GM23338 (cell line): ENCODE measurements around the gene GRID1. TPM values are rescaled to one million over a fixed set of nuclear protein-coding genes. Genes with fewer than 3 reads are reported as not detected.

Experiments
- ATAC-seq: fragments of 200-7000 bp; cut with Tn5 transposase; 3 replicates; pipeline ENCODE4 v1.9.1; 2020
- DNase-seq: peaks from one replicate; pipeline ENCODE4 v3.0.0-alpha.2; 2015; ENCODE audit warnings: low spot score
- H2AFZ ChIP-seq: fragments of 200-600 bp; sonication (generic); 2 replicates; pipeline ENCODE4 v1.8.0; 2016; ENCODE audit warnings: antibody characterized with exemption, mild to moderate bottlenecking, moderate library complexity
- H3F3A ChIP-seq: fragments of 200-600 bp; sonication (generic); replicated peaks from 2 replicates; pipeline ENCODE4 v1.8.0; 2017; ENCODE audit warnings: antibody characterized with exemption, mixed run types, low read depth
- H3K27ac ChIP-seq: fragments of 200-600 bp; sonication (generic); 2 replicates; pipeline ENCODE4 v1.6.1; 2016; ENCODE audit warnings: low read depth
- H3K27me3 ChIP-seq: fragments of 200-600 bp; sonication (generic); 2 replicates; pipeline ENCODE4 v1.8.0; 2016; ENCODE audit warnings: mild to moderate bottlenecking, mixed run types, moderate library complexity; ENCODE audit not compliant: insufficient read depth
- H3K36me3 ChIP-seq: fragments of 200-600 bp; sonication (generic); 2 replicates; pipeline ENCODE4 v1.8.0; 2016; ENCODE audit warnings: mild to moderate bottlenecking; ENCODE audit not compliant: insufficient read depth
- H3K4me1 ChIP-seq: fragments of 200-600 bp; sonication (generic); 2 replicates; pipeline ENCODE4 v1.8.0; 2016; ENCODE audit warnings: mild to moderate bottlenecking, moderate library complexity; ENCODE audit not compliant: insufficient read depth
- H3K4me2 ChIP-seq: fragments of 200-600 bp; sonication (generic); 2 replicates; pipeline ENCODE4 v1.7.1; 2017; ENCODE audit warnings: mixed run types
- H3K4me3 ChIP-seq: fragments of 200-600 bp; sonication (generic); 2 replicates; pipeline ENCODE4 v1.6.1; 2016; ENCODE audit warnings: mixed run types
- H3K79me2 ChIP-seq: fragments of 200-600 bp; sonication (generic); replicated peaks from 2 replicates; pipeline ENCODE4 v1.8.0; 2017; ENCODE audit warnings: mild to moderate bottlenecking; ENCODE audit not compliant: insufficient read depth
- H3K9me2 ChIP-seq: fragments of 200-600 bp; sonication (generic); 2 replicates; pipeline ENCODE4 v1.8.0; 2017; ENCODE audit not compliant: insufficient read depth
- H4K20me1 ChIP-seq: fragments of 200-600 bp; sonication (generic); replicated peaks from 2 replicates; pipeline ENCODE4 v1.8.0; 2017; ENCODE audit warnings: mild to moderate bottlenecking; ENCODE audit not compliant: insufficient read depth
- H3K27ac Mint-ChIP-seq: 2 replicates; pipeline ENCODE4 v1.8.0; 2020; ENCODE audit warnings: inconsistent platforms, mild to moderate bottlenecking, moderate library complexity, mixed read lengths
- H3K27me3 Mint-ChIP-seq: 3 replicates; pipeline ENCODE4 v1.8.0; 2022; ENCODE audit warnings: low read depth, mild to moderate bottlenecking, moderate library complexity, mixed read lengths, inconsistent platforms; ENCODE audit not compliant: insufficient read depth, poor library complexity
- H3K36me3 Mint-ChIP-seq: 3 replicates; pipeline ENCODE4 v1.8.0; 2021; ENCODE audit warnings: low read depth, mild to moderate bottlenecking, inconsistent platforms, moderate library complexity, mixed read lengths
- H3K4me1 Mint-ChIP-seq: 3 replicates; pipeline ENCODE4 v1.8.0; 2020; ENCODE audit warnings: mild to moderate bottlenecking, inconsistent platforms, mixed read lengths
- H3K4me3 Mint-ChIP-seq: 3 replicates; pipeline ENCODE4 v1.8.0; 2021; ENCODE audit warnings: moderate library complexity, mild to moderate bottlenecking, inconsistent platforms, mixed read lengths
- H3K9me3 Mint-ChIP-seq: 3 replicates; pipeline ENCODE4 v1.8.0; 2020; ENCODE audit warnings: moderate library complexity, mild to moderate bottlenecking, inconsistent platforms, mixed read lengths
- CREB1 ChIP-seq: fragments of 250-450 bp; sonication (Bioruptor Pico); IDR thresholded peaks from 2 replicates; pipeline ENCODE4 v1.5.0; 2020; ENCODE audit warnings: low read depth, mild to moderate bottlenecking, moderate library complexity
- ETS1 ChIP-seq: IDR thresholded peaks from 2 replicates; pipeline ENCODE4 v1.6.1; 2016; ENCODE audit warnings: antibody characterized with exemption
- EZH2 ChIP-seq: fragments of 200-600 bp; sonication (generic); IDR thresholded peaks from one replicate; pipeline ENCODE4 v1.8.0; 2017; ENCODE audit warnings: antibody characterized with exemption, mild to moderate bottlenecking, low read depth; ENCODE audit not compliant: unreplicated experiment
- EZH2phosphoT487 ChIP-seq: fragments of 200-600 bp; sonication (generic); IDR thresholded peaks from one replicate; pipeline ENCODE4 v1.8.1; 2018; ENCODE audit warnings: antibody characterized with exemption; ENCODE audit not compliant: unreplicated experiment
- JUNB ChIP-seq: IDR thresholded peaks from one replicate; pipeline ENCODE4 v1.6.1; 2016; ENCODE audit warnings: antibody characterized with exemption; ENCODE audit not compliant: unreplicated experiment
- NANOG ChIP-seq: IDR thresholded peaks from 2 replicates; pipeline ENCODE4 v1.6.1; 2016; ENCODE audit warnings: antibody characterized with exemption, borderline replicate concordance
- POLR2AphosphoS5 ChIP-seq: IDR thresholded peaks from 2 replicates; pipeline ENCODE4 v1.6.1; 2016; ENCODE audit warnings: antibody characterized with exemption, low read depth
- REST ChIP-seq: IDR thresholded peaks from one replicate; pipeline ENCODE4 v1.6.1; 2018; ENCODE audit warnings: antibody characterized with exemption; ENCODE audit not compliant: unreplicated experiment
- STAT1 ChIP-seq: IDR thresholded peaks from one replicate; pipeline ENCODE4 v1.6.1; 2016; ENCODE audit warnings: antibody characterized with exemption; ENCODE audit not compliant: unreplicated experiment
- ZNF114 ChIP-seq: fragments of 250-450 bp; sonication (Bioruptor Pico); IDR thresholded peaks from 2 replicates; pipeline ENCODE4 v1.5.0; 2020; ENCODE audit warnings: mild to moderate bottlenecking, moderate library complexity
- ZNF331 ChIP-seq: fragments of 250-450 bp; sonication (Bioruptor Pico); IDR thresholded peaks from 2 replicates; pipeline ENCODE4 v1.5.0; 2020; ENCODE audit warnings: low read depth, mild to moderate bottlenecking, moderate library complexity
- ZNF462 ChIP-seq: fragments of 250-450 bp; sonication (Bioruptor Pico); IDR thresholded peaks from 2 replicates; pipeline ENCODE4 v1.5.0; 2020; ENCODE audit warnings: mild to moderate bottlenecking, moderate library complexity
- polyA plus RNA-seq: library from polyadenylated mRNA; unstranded; fragments of >200 nt; fragmentation: Nextera tagmentation; extraction: Ambion mirVana; gene quantifications from 2 replicates; pipeline ENCODE4 v1.2.1, GENCODE V29; 2016
- total RNA-seq: library from RNA; depleted of rRNA; stranded (reverse); fragments of >200 nt; shearing (Covaris generic); gene quantifications from 2 replicates; pipeline ENCODE4 v1.2.3, GENCODE V29; 2014
- TF ChIP-seq, protein P1 (sequence below), 2 experiments: fragments of 200-600 bp in 1 of 2; sonication (generic) in 1 of 2; conservative IDR thresholded peaks; 2 replicates each; pipeline versions ENCODE4 v1.5.1 to v1.6.1; 2016 to 2017; ENCODE audit warnings: antibody characterized with exemption in 2 of 2, low read depth in 2 of 2, mild to moderate bottlenecking in 2 of 2, moderate library complexity in 1 of 2

Gene GRID1
- total and polyA plus RNA-seq, 2 experiments from 2014 or later = 0.14 to 0.15 TPM

DNA sequence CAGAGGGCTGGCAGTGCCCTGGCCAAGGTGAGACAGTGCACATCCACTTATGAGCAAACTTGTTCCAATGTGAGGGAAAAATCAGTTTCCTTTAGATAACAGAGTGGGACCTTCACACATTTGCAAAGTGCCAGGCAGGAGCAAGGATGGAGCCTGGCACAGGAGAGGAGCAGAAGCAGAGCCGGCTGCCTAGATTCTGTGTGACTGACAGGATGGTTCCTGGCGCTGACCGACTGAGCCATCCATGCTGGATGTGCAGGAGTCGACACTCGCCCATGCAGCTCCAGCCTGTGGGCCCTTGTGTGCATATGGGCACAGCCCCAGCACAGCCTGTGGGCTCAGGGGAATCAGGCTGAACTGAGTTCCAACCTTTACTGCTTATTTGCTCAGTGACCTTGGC lies 346.5 kb downstream of the GRID1 start:
- H3K4me3 Mint-ChIP-seq = no peak overlapping the region
- H4K20me1 ChIP-seq = no peaks in the 10 kb centered on the region
- H3F3A ChIP-seq = no peaks in the 10 kb centered on the region
- no peak overlapping the region for H3K4me2 ChIP-seq
- no peaks in the 10 kb centered on the region for H3K4me1 ChIP-seq
- H2AFZ ChIP-seq = no peak overlapping the region
- peaks cover 1% of the 10 kb centered on the region for H3K27me3 Mint-ChIP-seq
- ATAC-seq (no peak), DNase-seq (no peak)
- H3K9me3 Mint-ChIP-seq = peaks cover 87% of the 10 kb centered on the region
- no peaks in the 10 kb centered on the region for H3K36me3 ChIP-seq
- peaks cover 4% of the 10 kb centered on the region; the same call in 2 of the 3 replicates for H3K36me3 Mint-ChIP-seq
- H3K27ac ChIP-seq = no peak overlapping the region
- no peaks in the 10 kb centered on the region for H3K27me3 ChIP-seq
- H3K9me2 ChIP-seq = no peaks in the 10 kb centered on the region
- H3K4me1 Mint-ChIP-seq = no peaks in the 10 kb centered on the region
- no peak for TF ChIP-seq ZNF462 (CRISPR knock-in tag)
- TF ChIP-seq ZNF331 = no peak
- no peak for TF ChIP-seq CREB1 (CRISPR knock-in tag)
- TF ChIP-seq NANOG = no peak
- no peak for TF ChIP-seq REST
- no peak for TF ChIP-seq ETS1
- no peak for TF ChIP-seq EZH2
- TF ChIP-seq STAT1 = no peak
- TF ChIP-seq POLR2AphosphoS5 = no peak
- TF ChIP-seq, protein P1, sequence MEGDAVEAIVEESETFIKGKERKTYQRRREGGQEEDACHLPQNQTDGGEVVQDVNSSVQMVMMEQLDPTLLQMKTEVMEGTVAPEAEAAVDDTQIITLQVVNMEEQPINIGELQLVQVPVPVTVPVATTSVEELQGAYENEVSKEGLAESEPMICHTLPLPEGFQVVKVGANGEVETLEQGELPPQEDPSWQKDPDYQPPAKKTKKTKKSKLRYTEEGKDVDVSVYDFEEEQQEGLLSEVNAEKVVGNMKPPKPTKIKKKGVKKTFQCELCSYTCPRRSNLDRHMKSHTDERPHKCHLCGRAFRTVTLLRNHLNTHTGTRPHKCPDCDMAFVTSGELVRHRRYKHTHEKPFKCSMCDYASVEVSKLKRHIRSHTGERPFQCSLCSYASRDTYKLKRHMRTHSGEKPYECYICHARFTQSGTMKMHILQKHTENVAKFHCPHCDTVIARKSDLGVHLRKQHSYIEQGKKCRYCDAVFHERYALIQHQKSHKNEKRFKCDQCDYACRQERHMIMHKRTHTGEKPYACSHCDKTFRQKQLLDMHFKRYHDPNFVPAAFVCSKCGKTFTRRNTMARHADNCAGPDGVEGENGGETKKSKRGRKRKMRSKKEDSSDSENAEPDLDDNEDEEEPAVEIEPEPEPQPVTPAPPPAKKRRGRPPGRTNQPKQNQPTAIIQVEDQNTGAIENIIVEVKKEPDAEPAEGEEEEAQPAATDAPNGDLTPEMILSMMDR (conservative IDR thresholded peaks at IDR 0.05; ENCODE audit: low read depth in 2 of 2) = no peak
- no peak for TF ChIP-seq JUNB
- TF ChIP-seq ZNF114 (CRISPR knock-in tag) = no peak
- no peak for TF ChIP-seq EZH2phosphoT487
- H3K27ac Mint-ChIP-seq = no peak overlapping the region
- H3K79me2 ChIP-seq = no peaks in the 10 kb centered on the region
- H3K4me3 ChIP-seq = no peak overlapping the region
